HG02798 (cell line): ENCODE data around the gene ZFYVE28.
"Not testable (repeated sequence)": the region's sequence is repeated elsewhere in the genome, so short reads cannot be mapped to it uniquely, and the experiment has no call there.

Source experiments
- ATAC-seq: cut with Tn5 transposase; IDR thresholded peaks from one replicate; pipeline ENCODE4 v1.9.1; 2021; ENCODE audit warnings: mild to moderate bottlenecking; ENCODE audit not compliant: unreplicated experiment, poor library complexity

The ZFYVE28 gene

DNA sequence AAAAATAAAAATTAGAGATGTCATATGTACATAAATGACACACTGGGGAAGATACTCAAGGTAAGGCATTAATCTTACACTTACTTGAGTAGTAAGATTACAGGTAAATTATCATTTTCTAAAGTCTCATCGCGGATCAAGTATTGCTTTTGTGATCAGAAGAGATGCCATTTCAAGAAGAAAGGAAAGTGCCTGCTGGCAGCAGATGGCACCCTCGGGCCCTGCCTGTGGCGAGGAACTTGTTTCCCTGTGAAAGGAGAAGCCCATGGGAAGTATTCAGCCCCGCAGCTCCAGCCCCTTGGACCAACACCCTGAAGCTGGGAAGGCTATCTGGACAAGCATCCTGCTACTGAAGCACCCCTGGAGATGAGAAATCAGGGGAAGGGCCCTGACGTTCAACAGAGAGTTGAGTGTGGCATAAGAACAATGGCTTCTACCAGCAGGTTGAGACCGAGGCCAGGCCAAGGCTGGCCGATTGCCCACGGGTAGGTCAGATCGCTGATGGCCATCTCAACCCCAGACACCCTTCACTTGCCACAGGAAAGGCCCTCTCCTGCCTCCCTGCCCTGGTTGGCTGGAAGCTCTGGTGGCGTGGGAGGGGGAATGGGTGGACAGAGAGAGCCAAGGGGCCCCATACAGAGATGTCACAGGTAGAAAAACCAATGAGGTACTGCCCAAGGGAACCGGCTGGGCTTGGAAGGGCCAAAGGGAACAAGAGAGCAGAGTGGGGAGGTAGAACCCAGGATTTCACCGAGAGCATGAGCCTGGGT lies 137.7 kb downstream of the ZFYVE28 start:
- ATAC-seq: no peak

GRCh38 chr4:2277956-2278355 lies 140.5 kb downstream of the ZFYVE28 start:
- ATAC-seq: no peak

- no peak for ATAC-seq
Observed at GRCh38 chr4:2276581-2277325, 141.7 kb downstream of the ZFYVE28 start.

- no peak for ATAC-seq
Observed at GRCh38 chr4:2275546-2276251, 142.7 kb downstream of the ZFYVE28 start.

GRCh38 chr4:2275044-2275397 lies 143.4 kb downstream of the ZFYVE28 start:
- not testable (repeated sequence) for ATAC-seq

- no peak for ATAC-seq
Observed at GRCh38 chr4:2274320-2275043, 144.0 kb downstream of the ZFYVE28 start.

- no peak for ATAC-seq
Observed at GRCh38 chr4:2273657-2274319, 144.7 kb downstream of the ZFYVE28 start.

- ATAC-seq: no peak
Observed at GRCh38 chr4:2273221-2273620, 145.2 kb downstream of the ZFYVE28 start.

- ATAC-seq: no peak
Observed at GRCh38 chr4:2272828-2273120, 145.7 kb downstream of the ZFYVE28 start.

- ATAC-seq: no peak
Observed at GRCh38 chr4:2272026-2272827, 146.2 kb downstream of the ZFYVE28 start.

DNA sequence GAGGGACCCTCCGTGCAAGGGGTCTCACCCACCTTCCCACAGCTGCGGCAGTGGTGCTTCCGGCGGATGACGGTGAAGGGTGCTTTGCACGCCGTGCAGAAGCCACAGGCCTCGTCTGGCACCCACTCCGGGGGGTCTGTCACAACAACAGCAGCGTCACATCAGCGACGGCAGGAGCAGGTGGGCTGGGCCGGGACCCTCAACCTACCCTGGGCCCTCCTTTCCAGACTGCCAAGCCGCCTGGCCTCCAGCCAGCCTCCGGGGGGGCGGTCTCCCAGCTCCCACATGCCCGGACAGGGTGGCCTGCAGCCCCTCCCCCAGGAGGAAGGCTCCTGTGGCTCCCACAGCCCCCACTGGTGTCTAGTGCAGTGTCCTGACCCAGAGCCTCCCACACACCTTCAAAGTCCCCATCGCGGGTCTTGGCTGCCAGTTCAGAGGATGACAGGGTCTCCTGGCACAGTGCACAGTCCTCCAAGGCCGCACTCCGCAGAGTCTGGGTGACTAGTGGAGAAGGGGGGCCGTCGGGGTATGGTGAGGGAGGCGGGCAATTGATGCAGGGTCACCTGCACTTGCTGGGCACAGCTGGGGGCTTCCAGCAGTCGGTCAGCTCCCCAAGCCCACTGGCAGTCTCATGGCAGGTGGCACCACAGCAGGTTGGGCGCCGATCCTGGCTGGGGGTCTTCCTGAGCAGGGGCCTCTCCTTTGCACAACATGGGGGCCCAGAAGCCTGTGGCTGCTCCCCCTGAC lies 147.0 kb downstream of the ZFYVE28 start:
- ATAC-seq: no peak

DNA sequence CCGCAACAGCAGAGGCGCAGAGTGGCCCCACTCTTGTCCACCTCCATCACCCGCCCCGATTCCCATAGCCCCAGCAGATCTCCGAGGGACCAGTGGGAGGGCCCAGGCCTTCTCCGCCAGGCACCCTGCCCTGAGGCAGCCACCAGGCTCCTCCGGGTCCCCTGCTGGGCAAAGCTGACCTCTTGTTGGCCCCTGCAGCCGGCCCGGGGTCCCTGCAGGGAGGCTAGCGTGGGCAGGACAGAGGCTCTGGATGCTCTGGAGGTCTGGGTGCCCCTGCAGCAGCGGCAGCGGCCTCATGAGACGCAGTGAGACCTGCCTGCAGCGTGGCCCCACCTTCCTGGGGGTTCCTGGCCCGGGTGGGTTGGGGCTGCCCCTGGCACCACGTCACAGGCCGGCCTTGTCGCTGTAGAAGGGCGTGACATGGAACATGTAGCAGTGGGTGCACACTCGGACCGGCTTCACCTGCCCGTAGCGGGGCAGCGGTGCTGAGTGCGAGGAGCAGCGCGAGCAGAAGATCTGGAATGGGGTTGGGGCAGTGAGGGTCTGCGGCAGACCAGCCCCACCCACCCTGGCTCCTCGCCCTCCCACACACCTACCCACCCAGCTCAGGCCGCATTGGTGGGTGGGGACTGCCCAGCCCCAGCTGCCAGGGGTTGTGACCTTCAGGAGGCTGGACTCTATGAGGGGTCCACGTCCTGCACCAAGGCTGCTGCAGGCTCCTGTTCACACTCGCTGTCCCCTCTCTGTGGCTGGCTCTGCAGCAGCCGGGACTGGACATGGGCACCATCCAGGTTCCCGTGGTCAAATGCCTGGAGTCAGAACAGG lies 147.9 kb downstream of the ZFYVE28 start:
- ATAC-seq: no peak

- no peak for ATAC-seq
Observed at GRCh38 chr4:2269618-2270163, 148.8 kb downstream of the ZFYVE28 start.

DNA sequence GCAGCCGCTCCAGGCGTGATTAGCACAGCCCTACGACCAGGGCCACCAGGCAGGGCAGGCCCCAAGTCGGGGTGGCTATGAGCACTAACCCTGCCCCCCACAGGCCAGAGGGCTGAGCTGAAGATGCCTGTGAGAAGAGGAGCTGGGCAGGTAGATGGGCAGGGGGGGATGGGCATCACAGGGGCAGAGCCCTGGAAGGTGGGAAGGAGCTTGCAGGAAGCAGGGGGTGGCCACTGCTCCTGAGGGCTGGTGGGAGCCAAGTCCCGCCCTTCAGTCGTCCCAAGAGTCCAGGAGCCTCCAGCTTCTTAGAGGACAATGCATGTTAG lies 149.3 kb downstream of the ZFYVE28 start:
- ATAC-seq: no peak

GRCh38 chr4:2268357-2269205 lies 149.9 kb downstream of the ZFYVE28 start:
- ATAC-seq: no peak

DNA sequence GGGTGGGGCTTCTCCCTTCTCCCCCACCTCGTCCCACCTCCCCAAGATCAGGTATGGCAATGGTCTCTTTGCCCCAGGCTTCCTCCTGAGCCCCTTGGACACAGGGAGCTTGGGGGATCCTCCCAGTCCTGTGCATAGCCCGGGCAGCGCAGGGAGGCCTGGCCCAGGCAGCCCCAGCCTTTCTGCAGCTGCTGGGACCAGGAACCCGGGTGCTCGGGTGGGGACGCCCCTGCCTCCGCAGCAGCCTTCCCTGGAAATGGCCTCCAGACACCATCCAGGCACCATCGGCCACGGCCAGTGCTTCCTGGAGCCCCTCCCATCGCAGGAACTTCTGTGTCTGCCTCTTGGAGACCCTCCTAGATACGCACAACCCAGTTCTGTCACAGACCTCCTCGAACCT lies 150.6 kb downstream of the ZFYVE28 start:
- ATAC-seq: no peak

- ATAC-seq: no peak
Observed at GRCh38 chr4:2267320-2267811, 151.1 kb downstream of the ZFYVE28 start.
